HS-27A (cell line): ENCODE measurements around the gene ZNF101.

ENCODE experiments used
- DNase-seq: peaks from one replicate; pipeline ENCODE4 v3.0.0-alpha.2; 2012; ENCODE audit warnings: low read depth, missing footprints

The ZNF101 gene

GRCh38 chr19:19642506-19643157, 26.0 kb upstream of the ZNF101 start:
- DNase-seq = no peak

GRCh38 chr19:19643158-19644053, 25.2 kb upstream of the ZNF101 start, which contains the start of gene GMIP:
GMIP (minus strand) TSS chr19:19643657; CDS start chr19:19643529, 128 bp downstream.
- DNase-seq = no peak

GRCh38 chr19:19644054-19644388, 24.6 kb upstream of the ZNF101 start:
- DNase-seq = no peak

- no peak for DNase-seq
These were observed 23.3 kb upstream of the ZNF101 start for GRCh38 chr19:19645233-19645870.

- no peak for DNase-seq
These were observed 21.4 kb upstream of the ZNF101 start for GRCh38 chr19:19647037-19647835.

- DNase-seq = no peak
These were observed 19.5 kb upstream of the ZNF101 start for GRCh38 chr19:19649155-19649554.

GRCh38 chr19:19649580-19649995, 19.1 kb upstream of the ZNF101 start:
- DNase-seq = no peak

GRCh38 chr19:19650331-19650730, 18.3 kb upstream of the ZNF101 start:
- no peak for DNase-seq

GRCh38 chr19:19651076-19651475, 17.6 kb upstream of the ZNF101 start:
- no peak for DNase-seq

GRCh38 chr19:19652482-19653295, 15.9 kb upstream of the ZNF101 start:
- DNase-seq = no peak

GRCh38 chr19:19653597-19654147, 15.0 kb upstream of the ZNF101 start:
- DNase-seq = no peak

GRCh38 chr19:19654441-19654840, 14.2 kb upstream of the ZNF101 start:
- no peak for DNase-seq

GRCh38 chr19:19655051-19655594, 13.5 kb upstream of the ZNF101 start:
- no peak for DNase-seq

GRCh38 chr19:19655641-19656343, 12.8 kb upstream of the ZNF101 start:
- no peak for DNase-seq

GRCh38 chr19:19656451-19657396, 11.9 kb upstream of the ZNF101 start:
- DNase-seq = no peak

- DNase-seq = no peak
These were observed 11.2 kb upstream of the ZNF101 start for GRCh38 chr19:19657397-19657783.

- DNase-seq = no peak
These were observed 8.9 kb upstream of the ZNF101 start for GRCh38 chr19:19659646-19660245.

- no peak for DNase-seq
These were observed 7.4 kb upstream of the ZNF101 start for GRCh38 chr19:19661141-19661674.
